GM19025 (cell line): Measurements from ENCODE around the gene PIGT.

ENCODE experiments used
- ATAC-seq: cut with Tn5 transposase; IDR thresholded peaks from one replicate; pipeline ENCODE4 v1.9.1; 2021; ENCODE audit warnings: mild to moderate bottlenecking, low read depth, moderate library complexity; ENCODE audit not compliant: unreplicated experiment

The PIGT gene

DNA sequence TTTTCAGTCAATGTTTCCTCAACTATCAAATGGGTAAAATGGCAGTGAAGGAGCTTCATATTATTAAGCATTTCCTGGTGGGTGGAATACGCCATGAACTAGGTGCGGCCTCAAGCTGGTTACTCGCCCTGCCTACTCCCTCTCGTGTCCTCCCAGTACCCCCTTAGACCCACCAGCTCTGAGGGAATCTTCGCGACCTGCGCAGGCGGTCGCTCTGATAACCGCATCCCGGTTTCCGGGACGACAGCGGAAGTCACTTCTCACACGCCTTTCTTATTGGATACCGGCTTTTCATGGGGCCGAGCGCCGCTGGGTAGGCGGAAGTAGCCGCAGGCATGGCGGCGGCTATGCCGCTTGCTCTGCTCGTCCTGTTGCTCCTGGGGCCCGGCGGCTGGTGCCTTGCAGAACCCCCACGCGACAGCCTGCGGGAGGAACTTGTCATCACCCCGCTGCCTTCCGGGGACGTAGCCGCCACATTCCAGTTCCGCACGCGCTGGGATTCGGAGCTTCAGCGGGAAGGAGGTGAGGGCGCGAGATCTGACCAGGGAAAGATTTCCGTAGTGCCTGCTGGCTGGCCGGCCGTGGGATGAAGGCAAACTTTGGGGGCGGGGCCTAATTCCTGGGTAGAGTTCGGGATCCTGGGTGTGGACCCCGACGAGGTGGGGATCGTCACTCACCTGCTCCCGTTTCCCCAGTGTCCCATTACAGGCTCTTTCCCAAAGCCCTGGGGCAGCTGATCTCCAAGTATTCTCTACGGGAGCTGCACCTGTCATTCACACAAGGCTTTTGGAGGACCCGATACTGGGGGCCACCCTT, at the start of gene PIGT:
TSS of gene PIGT (plus strand) at position 320 of the 816 bp plus-strand sequence. CDS start at position 336, 16 bp downstream.
- ATAC-seq, result peak; percentile 71

DNA sequence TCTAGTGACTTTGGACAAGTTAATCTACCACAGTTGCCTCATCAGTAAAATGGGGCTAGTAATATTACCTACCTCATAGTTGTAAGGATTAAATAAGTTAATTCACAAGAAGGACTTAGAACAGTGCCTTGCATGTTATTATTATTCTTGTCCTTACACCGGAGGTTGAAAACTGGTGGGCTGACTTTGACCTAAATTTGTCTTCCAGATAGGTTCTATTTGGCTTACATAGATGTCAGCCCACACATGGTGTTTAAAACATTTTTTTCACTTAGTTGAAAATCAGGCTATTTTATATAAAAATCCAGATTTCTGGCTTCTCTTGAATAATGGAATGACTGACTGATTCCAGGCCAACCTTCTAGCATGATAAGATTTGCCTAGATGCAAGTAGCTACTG, 49.7 kb upstream of the PIGT start:
- no peak for ATAC-seq

DNA sequence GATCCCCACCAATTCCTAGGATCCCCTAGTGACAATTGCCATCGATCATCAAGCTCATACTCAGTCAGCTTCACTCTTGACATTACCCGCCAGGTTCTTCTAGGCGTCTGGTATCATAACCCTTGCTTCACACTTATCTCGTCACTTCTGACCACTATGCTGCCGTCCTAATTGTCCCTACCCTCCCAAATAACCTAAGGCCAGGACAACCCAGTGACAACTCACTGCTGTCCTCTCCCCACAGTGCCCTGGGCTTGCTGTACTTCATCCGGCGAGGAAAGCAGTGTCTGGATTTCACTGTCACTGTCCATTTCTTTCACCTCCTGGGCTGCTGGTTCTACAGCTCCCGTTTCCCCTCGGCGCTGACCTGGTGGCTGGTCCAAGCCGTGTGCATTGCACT, 49.3 kb upstream of the PIGT start:
- no peak for ATAC-seq

DNA sequence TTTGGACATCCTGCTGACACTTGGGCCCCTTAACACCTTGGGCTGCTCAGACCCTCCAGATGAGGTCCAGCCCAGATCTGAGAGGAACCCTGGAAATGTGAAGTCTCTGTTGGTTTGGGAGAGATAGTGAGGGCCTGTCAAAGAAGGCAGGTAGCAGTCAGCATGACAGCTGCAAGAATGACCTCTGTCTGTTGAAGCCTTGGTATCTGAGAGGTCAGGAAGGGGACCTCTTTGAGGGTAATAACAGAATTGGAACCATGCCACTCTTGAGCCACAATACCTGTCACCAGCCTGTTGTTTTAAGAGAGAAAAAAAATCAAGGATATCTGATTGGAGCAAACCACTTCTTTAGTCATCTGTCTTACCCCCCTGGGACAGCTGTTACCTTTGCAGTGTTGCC, 48.8 kb upstream of the PIGT start:
- ATAC-seq, result no peak

DNA sequence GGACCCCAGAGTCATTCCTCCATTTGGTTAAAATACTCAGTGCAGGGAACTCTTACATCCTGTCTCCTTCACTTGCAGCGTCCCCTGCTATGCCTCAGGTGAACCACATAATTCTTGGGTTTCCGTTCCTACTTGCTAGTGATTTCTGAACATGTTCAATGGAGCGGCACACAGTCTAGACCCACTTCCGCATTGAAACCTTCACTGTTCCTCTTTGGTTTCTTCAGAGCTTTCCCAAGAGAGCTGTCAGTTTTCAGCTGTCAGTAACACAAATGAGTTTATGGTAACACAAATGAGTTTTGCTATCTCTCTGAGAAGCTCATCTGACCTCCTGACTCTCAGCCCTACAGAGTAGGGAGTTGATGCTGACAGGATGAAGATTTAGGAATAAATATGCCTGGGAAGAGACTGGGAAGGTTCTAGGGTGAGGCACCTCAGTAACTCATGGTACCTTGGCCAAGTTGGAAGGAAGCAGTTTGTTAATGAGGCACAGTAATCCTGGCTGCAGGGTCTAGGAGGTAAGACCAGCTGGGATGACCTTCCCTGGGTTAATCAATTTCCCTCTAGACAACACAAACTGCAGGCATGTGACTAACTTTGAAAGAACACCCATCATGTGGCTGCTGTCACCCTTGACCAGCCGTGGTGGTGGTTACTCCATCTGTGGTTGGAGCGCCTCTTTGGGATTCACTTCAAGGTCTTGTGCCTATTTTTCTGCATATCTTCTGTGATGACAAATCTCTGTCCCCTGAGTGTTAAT, 47.5 kb upstream of the PIGT start:
- ATAC-seq, result peak; percentile 79

DNA sequence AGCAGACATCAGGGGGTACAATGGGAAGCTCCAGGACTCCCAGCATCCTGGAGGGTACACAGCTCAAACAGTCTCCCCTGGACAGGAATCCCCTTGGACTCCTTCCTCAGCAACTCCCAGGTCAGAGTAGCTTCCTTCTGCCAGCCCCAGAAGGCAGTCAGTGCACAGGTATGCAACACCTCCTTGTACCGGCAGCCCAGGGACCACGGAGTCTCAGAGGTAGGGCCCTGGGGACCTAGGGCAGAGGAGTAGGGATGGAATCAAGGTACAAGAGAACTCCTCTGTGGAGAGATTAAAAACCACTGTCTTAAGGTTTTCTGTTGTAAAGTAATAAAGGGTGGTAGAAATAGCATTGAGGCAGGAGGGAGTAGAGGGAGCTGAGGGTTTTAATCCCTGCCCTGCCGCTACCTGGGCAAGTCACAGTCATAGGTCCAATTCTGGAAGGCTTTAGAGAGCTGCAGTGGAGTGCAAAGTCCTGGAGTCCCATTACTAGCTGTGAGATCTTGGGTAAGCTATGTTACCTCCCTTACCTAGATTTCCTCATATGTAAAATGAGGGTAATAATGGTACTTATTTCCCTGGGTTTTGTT, 45.3 kb upstream of the PIGT start:
- ATAC-seq, result no peak

DNA sequence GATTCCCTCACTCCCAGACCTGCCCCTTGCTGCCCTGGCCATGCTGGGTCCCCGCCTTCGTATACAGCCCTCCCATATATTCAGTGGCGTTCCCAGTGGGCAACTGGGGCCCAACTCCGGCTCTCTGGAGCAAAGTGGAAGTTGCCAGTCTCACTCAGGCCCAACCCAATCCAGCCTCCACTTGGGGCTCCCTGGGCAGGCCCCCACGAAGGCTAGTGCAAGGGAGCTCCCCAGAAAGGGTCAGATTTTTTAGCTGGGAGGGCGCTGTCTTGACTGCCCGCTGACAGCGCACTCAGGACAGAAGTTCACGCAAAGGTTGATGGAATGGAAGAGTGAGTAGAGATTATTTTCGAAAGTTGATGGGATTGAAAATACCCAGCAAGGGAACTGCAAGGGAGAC, 43.7 kb upstream of the PIGT start:
- no peak for ATAC-seq

DNA sequence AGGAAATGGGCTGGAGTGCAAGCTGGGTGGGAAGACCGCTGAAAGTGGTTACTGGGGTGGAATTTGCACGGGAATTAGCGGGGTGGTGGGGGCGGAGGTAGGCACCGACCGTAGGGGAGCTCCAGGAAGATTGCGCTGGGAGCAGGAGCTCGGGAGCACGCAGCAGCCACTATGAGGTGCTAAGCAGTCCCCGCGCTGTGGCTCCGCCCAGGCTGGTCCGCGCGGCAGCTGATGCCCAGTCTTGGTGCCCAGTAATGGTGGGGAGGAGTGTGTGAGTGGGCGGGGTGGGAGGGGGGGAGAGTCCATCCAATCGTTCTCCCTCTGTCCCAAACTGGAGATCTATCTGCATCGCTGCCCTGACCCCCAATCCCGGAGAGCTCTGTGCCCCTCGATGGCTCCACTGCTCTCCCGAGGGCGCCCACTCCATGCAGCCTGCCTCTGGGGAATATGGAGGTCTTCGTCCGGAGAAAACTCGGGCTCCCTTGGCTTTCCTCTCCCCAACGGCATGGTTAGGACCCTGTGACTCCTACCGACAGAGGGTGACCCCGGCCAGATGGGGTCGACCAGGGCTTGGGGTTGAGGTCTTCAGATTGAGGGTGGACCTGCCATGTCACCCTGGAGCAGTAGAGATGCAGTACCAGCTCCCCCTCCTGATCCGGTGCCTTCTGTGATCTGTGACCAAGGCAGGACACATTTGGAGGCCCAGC, 43.1 kb upstream of the PIGT start:
- ATAC-seq, result no peak

DNA sequence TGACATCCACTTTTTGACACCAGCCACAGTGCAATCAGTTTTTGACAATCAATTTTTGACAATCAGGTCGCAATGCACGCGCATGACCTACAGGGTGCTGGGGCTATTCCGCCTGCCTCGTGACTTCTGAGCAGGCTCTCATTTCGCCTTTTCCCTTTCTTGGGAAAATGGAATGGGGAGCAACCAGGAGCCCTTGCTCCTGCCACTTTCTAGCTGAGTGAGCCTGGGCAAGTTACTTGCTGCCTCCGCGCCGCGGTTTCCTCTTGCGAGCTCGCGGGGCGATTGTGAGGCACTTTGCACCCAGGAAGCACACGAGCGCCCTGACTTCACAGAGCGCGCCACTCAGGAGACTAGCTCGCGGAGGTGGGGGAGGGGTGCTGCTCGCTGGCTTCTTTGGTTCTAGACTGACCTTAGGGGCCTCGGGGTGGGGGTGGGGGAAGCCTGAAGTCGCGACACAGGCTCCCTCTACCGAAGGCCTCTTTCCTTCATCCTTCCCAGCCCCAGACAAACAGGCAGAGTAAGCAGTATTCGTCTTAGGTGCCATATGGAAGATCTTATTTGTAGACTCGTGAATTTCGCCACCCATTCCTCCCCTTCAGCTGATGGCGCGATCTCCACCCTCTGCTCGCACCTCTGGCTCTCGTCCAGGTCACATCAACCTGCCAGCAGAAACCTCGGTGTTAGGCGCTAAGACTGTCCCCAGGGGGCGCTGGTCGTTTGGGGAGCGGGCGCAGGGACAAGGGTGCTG, 42.4 kb upstream of the PIGT start:
- no peak for ATAC-seq

DNA sequence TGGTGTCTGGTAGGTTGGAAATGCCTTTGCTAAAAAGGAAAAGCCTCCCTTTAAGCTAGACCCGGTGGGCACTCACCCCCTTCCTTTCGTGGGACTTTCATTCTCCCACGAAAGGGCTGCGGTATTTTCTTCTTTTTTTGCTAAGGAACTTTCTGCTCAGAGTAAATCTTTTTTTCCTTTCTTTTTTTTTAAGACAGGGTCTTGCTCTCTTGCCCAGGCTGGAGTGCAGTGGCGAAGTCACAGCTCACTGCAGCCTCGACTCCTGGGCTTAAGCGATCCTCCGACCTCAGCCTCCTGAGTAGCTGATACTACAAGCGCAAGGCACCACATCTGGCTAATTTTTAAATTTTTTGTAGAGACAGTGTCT, 41.9 kb upstream of the PIGT start:
- ATAC-seq, result no peak

DNA sequence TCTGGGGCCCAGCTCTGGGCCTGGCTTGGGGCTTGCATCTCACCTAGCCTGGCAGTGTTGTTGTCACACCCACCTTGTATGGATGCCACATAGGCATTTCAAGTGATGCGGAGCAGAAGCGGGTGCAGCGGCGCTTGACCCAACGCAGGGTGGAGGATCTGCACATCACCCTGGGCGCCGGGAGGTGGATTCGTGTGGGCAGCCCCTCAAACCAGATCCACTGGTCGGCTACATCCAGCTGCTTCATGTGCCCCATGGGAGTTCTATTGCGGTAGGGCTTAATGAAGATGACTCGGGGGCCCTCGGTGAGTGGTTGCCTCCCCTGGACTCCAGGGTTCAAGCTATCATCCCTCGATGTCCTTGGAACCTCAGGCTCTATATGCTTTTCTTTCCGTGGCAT, 41.0 kb upstream of the PIGT start:
- no peak for ATAC-seq

DNA sequence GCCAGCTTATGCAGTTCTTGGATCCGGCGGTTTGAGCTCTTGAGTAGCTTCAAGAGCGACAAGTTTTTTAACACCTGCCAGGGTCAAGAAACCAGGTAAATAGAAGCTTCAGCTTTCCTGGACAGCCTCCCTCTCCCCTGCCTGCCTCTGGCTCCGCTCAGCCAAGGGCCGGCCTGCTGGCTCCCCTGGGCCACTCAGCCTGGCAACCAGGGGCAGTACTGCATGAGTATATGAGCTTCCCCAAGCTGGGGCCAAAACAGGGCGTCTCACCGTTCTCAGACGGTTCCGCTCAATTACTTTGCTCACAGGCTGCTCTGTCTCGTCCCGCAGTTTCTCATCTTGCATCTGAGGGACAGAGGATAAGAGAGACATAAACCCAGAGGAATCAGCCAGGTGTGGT, 38.7 kb upstream of the PIGT start:
- ATAC-seq, result no peak

DNA sequence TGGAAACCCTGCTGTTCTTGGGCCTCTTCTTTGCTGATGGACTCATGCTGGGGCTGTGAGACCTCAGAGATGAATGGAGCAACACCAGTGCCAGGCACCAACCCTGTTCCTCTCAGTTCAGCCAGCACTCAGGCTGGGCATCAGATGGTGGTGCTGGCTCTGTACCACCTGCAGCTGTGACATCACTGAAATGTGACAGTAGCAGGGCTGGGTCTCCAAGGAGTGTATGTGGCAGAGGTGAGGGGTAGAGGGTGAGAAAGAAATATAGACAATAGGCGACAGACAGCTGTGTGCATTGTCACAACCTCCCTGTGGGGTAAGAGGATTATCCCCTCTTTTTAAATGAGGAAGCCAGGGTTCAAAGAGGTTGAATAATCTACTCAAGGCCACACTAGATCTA, 37.8 kb upstream of the PIGT start, which contains the start of gene TP53TG5:
TSS of gene TP53TG5 (minus strand) at position 135 of the 400 bp plus-strand sequence. CDS start at position 46, 89 bp downstream.
- no peak for ATAC-seq

DNA sequence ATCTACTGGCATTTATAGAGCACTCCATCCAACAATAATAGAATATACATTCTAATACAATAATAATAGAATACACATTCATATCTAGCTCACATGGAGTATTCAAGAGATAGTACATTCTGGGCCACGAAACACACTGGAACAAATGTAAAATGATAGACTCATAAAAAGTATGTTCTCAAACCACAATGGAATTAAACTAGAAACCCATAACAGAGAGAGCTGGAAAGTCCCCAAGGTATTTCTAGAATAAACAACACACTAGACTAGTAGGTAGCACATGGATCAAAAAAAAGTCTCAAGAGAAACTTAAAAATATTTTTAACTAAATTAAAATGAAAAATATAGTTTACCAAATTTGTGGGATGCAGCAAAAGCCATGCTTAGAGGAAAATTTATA, 28.7 kb upstream of the PIGT start:
- no peak for ATAC-seq

DNA sequence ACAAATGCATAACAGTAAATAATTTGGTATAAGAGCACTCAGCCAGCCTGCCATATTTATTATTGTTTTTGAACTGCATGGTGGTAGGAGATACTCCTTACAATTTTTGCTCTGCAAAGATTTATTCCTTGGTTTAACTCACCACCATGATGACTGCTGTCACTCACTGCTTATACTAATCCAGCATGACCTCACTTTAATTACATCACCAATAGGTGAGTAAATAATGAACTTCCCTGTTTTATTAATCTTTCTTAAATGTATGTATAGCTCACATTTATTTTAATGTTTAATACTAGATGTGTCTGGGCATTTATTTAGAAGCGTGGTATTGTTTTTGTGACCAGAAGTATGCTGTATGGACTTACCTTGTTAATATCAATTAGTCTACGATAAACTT, 25.0 kb upstream of the PIGT start:
- no peak for ATAC-seq

DNA sequence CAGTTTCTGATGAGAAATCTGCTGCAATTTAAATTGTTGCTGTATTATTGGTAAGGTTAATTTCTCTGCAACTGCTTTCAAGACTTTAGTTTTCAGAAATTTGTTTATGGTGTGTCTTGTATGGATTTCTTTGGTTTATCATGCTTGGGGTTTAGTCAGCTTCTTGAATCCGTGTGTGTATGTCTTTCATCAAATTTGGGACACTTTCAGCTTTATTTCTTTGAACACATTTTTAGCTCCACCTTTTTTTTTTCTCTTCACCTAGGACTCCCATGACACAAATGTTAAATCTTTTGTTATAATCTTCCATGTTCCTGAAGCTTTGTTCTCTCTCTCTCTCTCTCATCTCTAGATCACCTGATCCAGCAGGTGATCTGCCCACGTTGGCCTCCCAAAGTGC, 24.4 kb upstream of the PIGT start:
- ATAC-seq, result no peak

DNA sequence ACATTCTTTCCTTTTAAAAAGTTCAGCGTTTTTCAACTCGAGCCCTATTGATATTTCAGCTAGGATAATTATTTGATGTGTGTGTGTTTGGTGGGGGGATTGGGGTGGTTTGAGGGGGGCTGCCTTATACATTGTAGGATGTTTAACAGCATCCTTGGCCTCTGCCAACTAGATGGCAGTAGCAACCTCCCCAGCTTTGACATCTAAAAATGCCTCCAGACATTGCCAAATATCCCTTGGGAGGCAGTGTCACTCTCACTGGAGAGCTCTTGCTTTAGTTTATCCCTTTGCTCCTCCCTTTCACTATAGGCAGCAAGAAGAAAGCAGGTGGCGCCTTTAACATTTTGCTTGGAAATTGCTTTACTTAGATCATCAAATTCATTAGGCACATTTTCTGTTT, 23.2 kb upstream of the PIGT start:
- ATAC-seq, result no peak

DNA sequence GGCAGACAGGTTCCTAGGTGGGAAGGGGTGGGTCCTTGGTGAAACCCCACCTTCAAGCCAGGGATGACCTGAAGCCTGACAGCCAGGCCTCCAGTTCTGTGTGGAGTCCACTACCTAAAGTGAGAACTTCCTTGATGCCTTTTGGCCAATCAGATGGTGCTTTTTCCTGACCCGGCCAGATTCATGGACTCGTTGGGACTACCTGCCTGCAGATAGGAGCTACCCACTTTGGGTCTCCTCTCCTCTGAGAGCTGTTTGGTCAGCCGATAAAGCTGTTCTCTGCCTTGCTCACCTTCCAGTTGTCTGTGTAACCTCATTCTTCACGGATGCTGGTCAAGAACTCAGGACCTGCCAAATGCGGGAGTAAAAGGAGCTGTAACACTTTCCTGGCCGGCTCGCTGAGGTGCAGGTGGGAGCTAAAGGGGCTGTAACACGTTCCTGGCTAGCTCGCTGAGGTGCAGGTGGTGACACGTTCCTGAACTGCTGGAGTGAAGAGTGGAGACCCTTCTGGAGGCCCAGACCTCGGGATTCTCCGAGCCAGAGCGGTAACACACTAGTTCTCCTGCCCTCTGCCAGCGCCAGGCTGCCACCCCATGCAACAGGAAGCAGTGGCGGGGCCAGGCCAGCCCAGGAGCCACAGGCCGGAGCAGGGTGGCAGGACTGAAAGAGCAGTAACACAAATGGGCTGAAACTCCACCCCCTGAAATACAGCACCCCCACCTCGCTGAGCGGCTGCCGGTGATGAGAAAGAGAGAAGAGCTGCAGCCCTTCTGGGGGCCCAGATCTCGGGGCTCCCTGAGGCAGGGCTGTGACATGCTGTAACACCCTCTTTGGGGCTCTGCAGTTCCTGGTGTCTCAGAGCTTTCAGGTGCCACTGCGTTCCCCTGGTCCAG, 21.5 kb upstream of the PIGT start:
- no peak for ATAC-seq

DNA sequence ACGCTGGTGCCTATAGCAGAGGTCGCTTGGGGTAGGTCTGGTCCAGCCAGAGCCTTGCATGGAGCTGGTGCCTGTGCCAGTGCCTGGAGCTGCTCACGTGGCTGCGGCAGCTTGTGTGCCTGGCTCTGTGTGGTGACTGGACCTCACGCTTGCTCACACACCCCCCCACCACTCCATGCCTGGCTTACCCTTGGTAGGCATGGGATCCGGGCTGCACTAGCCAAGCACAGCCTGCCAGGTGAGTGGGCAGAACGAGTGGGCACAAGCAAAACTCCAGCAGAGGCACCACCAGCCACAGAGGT, 20.9 kb upstream of the PIGT start:
- ATAC-seq, result no peak
